Measurements from ENCODE around the gene ZMYND8.
"Not testable (repeated sequence)": the region's sequence is repeated elsewhere in the genome, so short reads cannot be mapped to it uniquely, and the experiment has no call there.

ZMYND8 gene

GRCh38 chr20:47309394-47309793, 47.1 kb downstream of the ZMYND8 start:
- peaks cover 72% of the 10 kb centered on the region for H3K36me3 ChIP-seq (ENCODE audit: insufficient read depth, insufficient read length, low read length)
- DNase-seq (ENCODE audit: low read depth, low spot score), result no peak
- no peak overlapping the region for H3K4me3 ChIP-seq (ENCODE audit: insufficient read length, low read depth)
- no peaks in the 10 kb centered on the region for H3K9me3 ChIP-seq (ENCODE audit: insufficient read depth, low read length)
- H3K9ac ChIP-seq (ENCODE audit: insufficient read length, low read depth), result no peak overlapping the region
- H3K27me3 ChIP-seq (ENCODE audit: insufficient read depth, insufficient read length), result no peaks in the 10 kb centered on the region
- peaks cover 7% of the 10 kb centered on the region for H3K4me1 ChIP-seq (ENCODE audit: insufficient read depth, insufficient read length)
- TF ChIP-seq YY1 (IDR thresholded peaks at IDR 0.05; ENCODE audit: insufficient read depth, insufficient read length) (no peak), SUZ12 (IDR thresholded peaks at IDR 0.05; ENCODE audit: extremely low read depth, insufficient read depth, insufficient read length) (no peak), ZNF274 (IDR thresholded peaks at IDR 0.05; ENCODE audit: low read depth, low read length) (no peak)

- H3K36me3 ChIP-seq (ENCODE audit: insufficient read depth, insufficient read length, low read length), result peaks cover 79% of the 10 kb centered on the region
These were observed 48.9 kb downstream of the ZMYND8 start for GRCh38 chr20:47307569-47307968.

DNA sequence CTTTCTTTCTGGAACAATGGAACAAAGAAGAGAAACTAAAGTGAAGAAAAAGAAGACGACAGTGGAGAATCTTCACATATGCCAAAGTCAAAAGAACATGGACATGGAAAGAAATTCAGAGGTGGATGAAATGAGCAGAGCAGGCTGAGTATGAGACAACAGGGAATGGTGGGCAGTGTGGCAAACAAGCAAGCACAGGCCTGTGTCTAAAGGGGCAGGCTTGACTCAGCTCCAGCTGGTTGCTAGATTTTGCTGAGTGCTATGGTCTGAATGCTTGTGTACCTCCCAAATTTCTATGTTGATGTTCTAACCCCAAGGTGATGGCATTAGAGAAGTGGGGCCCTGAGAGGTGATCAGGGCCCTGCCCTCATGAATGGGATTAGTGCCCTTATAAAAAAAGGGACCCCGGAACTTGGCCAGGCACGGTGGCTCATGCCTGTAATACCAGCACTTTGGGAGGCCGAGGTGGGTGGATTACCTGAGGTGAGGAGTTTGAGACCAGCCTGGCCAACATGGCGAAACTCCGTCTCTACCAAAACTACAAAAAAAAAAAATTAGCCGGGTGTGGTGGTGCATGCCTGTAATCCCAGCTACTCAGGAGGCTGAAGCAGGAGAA, 49.6 kb downstream of the ZMYND8 start:
- no peak overlapping the region for H3K4me3 ChIP-seq (ENCODE audit: insufficient read length, low read depth)
- H3K9me3 ChIP-seq (ENCODE audit: insufficient read depth, low read length), result no peaks in the 10 kb centered on the region
- H3K27me3 ChIP-seq (ENCODE audit: insufficient read depth, insufficient read length), result no peaks in the 10 kb centered on the region
- H3K9ac ChIP-seq (ENCODE audit: insufficient read length, low read depth), result no peak overlapping the region
- no peak for DNase-seq (ENCODE audit: low read depth, low spot score)
- TF ChIP-seq ZNF274 (IDR thresholded peaks at IDR 0.05; ENCODE audit: low read depth, low read length) (no peak), SUZ12 (IDR thresholded peaks at IDR 0.05; ENCODE audit: extremely low read depth, insufficient read depth, insufficient read length) (no peak), YY1 (IDR thresholded peaks at IDR 0.05; ENCODE audit: insufficient read depth, insufficient read length) (no peak)
- H3K4me1 ChIP-seq (ENCODE audit: insufficient read depth, insufficient read length), result peaks cover 7% of the 10 kb centered on the region
- peaks cover 79% of the 10 kb centered on the region for H3K36me3 ChIP-seq (ENCODE audit: insufficient read depth, insufficient read length, low read length)

More at GRCh38 chr20:47307569-47307968, 48.9 kb downstream of the ZMYND8 start:
- not testable (repeated sequence) for H3K4me1 ChIP-seq (ENCODE audit: insufficient read depth, insufficient read length); H3K4me3 ChIP-seq (ENCODE audit: insufficient read length, low read depth); H3K27me3 ChIP-seq (ENCODE audit: insufficient read depth, insufficient read length); H3K9ac ChIP-seq (ENCODE audit: insufficient read length, low read depth); DNase-seq (ENCODE audit: low read depth, low spot score); H3K9me3 ChIP-seq (ENCODE audit: insufficient read depth, low read length)

DNA sequence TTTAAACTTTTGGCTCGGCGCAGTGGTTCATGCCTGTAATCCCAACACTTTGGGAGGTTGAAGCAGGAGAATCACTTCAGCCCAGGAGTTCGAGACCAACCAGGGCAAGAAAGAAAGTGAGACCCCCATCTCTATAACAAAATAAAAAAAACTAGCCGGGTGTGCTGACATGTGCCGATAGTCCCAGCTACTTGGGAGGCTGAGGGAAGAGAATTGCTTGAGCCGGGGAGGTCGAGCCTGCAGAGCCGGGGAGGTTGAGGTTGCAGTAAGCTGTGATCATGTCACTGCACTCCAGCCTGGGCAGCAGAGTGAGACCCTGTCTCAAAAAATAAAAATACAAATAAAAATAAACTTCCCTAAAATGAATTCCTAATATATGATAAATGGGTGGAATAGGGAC, 50.4 kb downstream of the ZMYND8 start:
- Histone ChIP-seq H3K27me3 (ENCODE audit: insufficient read depth, insufficient read length) (no peaks in the 10 kb centered on the region), H3K36me3 (ENCODE audit: insufficient read depth, insufficient read length, low read length) (peaks cover 79% of the 10 kb centered on the region), H3K9ac (ENCODE audit: insufficient read length, low read depth) (no peak overlapping the region), H3K4me3 (ENCODE audit: insufficient read length, low read depth) (no peak overlapping the region), H3K9me3 (ENCODE audit: insufficient read depth, low read length) (no peaks in the 10 kb centered on the region), H3K4me1 (ENCODE audit: insufficient read depth, insufficient read length) (peaks cover 7% of the 10 kb centered on the region)
- TF ChIP-seq SUZ12 (IDR thresholded peaks at IDR 0.05; ENCODE audit: extremely low read depth, insufficient read depth, insufficient read length) (no peak), YY1 (IDR thresholded peaks at IDR 0.05; ENCODE audit: insufficient read depth, insufficient read length) (no peak), ZNF274 (IDR thresholded peaks at IDR 0.05; ENCODE audit: low read depth, low read length) (no peak)
- DNase-seq (ENCODE audit: low read depth, low spot score), result no peak

DNA sequence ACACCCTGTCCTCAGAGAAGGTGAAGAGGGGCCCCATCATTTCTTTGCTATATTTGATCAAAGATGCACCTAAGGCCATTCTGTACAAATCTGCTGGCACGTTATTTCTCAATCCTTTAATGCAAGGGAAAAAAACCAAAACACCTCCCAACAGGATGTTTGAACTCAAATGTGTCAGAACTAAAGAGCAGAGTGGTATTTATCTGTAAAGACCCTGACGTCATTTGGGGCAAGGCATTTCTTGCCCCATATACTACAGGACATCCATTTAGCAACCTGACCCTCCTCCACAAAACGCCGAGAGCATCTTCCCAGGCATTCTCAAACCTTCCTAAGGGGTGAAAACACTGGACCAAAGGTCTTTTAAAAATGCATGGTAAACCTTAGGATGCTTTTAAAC, 50.8 kb downstream of the ZMYND8 start:
- Histone ChIP-seq H3K27me3 (ENCODE audit: insufficient read depth, insufficient read length) (no peaks in the 10 kb centered on the region), H3K9ac (ENCODE audit: insufficient read length, low read depth) (no peak overlapping the region), H3K4me1 (ENCODE audit: insufficient read depth, insufficient read length) (peaks cover 7% of the 10 kb centered on the region), H3K4me3 (ENCODE audit: insufficient read length, low read depth) (no peak overlapping the region), H3K9me3 (ENCODE audit: insufficient read depth, low read length) (no peaks in the 10 kb centered on the region), H3K36me3 (ENCODE audit: insufficient read depth, insufficient read length, low read length) (peaks cover 79% of the 10 kb centered on the region)
- no peak for TF ChIP-seq ZNF274 (IDR thresholded peaks at IDR 0.05; ENCODE audit: low read depth, low read length)
- TF ChIP-seq YY1 (IDR thresholded peaks at IDR 0.05; ENCODE audit: insufficient read depth, insufficient read length), result no peak
- TF ChIP-seq SUZ12 (IDR thresholded peaks at IDR 0.05; ENCODE audit: extremely low read depth, insufficient read depth, insufficient read length), result no peak
- no peak for DNase-seq (ENCODE audit: low read depth, low spot score)

- H3K36me3 ChIP-seq (ENCODE audit: insufficient read depth, insufficient read length, low read length), result peaks cover 79% of the 10 kb centered on the region
- no peak overlapping the region for H3K9ac ChIP-seq (ENCODE audit: insufficient read length, low read depth)
- H3K27me3 ChIP-seq (ENCODE audit: insufficient read depth, insufficient read length), result no peaks in the 10 kb centered on the region
- no peak overlapping the region for H3K4me3 ChIP-seq (ENCODE audit: insufficient read length, low read depth)
- H3K4me1 ChIP-seq (ENCODE audit: insufficient read depth, insufficient read length), result peaks cover 4% of the 10 kb centered on the region
- H3K9me3 ChIP-seq (ENCODE audit: insufficient read depth, low read length), result no peaks in the 10 kb centered on the region
- DNase-seq (ENCODE audit: low read depth, low spot score), result no peak
- TF ChIP-seq SUZ12 (IDR thresholded peaks at IDR 0.05; ENCODE audit: extremely low read depth, insufficient read depth, insufficient read length), result no peak
These were observed 52.2 kb downstream of the ZMYND8 start for GRCh38 chr20:47304287-47304686.

DNA sequence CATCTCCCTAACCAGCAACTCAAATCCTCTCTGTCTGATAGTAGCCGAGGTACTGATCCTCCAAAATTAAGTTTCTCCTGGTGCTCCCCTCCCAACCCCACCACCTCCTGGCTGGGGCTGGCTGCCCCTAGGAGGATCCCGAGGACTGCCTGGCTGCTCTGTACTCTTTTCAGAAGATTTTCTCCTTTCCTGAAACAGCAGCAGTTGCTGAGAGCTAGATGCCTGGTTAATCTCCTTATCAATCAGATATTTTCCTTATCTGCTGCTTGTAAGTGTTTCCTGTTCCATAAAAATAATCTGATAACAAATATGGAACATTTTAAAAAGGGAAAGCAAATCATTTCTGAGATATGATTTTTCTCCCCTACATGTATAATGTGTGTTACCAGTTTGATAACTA, 52.8 kb downstream of the ZMYND8 start:
- Histone ChIP-seq H3K36me3 (ENCODE audit: insufficient read depth, insufficient read length, low read length) (peaks cover 79% of the 10 kb centered on the region), H3K9ac (ENCODE audit: insufficient read length, low read depth) (no peak overlapping the region), H3K4me3 (ENCODE audit: insufficient read length, low read depth) (no peak overlapping the region), H3K4me1 (ENCODE audit: insufficient read depth, insufficient read length) (peaks cover 4% of the 10 kb centered on the region), H3K9me3 (ENCODE audit: insufficient read depth, low read length) (no peaks in the 10 kb centered on the region), H3K27me3 (ENCODE audit: insufficient read depth, insufficient read length) (no peaks in the 10 kb centered on the region)
- DNase-seq (ENCODE audit: low read depth, low spot score), result no peak
- TF ChIP-seq YY1 (IDR thresholded peaks at IDR 0.05; ENCODE audit: insufficient read depth, insufficient read length) (no peak), ZNF274 (IDR thresholded peaks at IDR 0.05; ENCODE audit: low read depth, low read length) (no peak), SUZ12 (IDR thresholded peaks at IDR 0.05; ENCODE audit: extremely low read depth, insufficient read depth, insufficient read length) (no peak)

- Histone ChIP-seq H3K4me1 (ENCODE audit: insufficient read depth, insufficient read length) (peaks cover 4% of the 10 kb centered on the region), H3K27me3 (ENCODE audit: insufficient read depth, insufficient read length) (no peaks in the 10 kb centered on the region), H3K9ac (ENCODE audit: insufficient read length, low read depth) (no peak overlapping the region), H3K9me3 (ENCODE audit: insufficient read depth, low read length) (no peaks in the 10 kb centered on the region), H3K36me3 (ENCODE audit: insufficient read depth, insufficient read length, low read length) (peaks cover 89% of the 10 kb centered on the region), H3K4me3 (ENCODE audit: insufficient read length, low read depth) (no peak overlapping the region)
- no peak for TF ChIP-seq ZNF274 (IDR thresholded peaks at IDR 0.05; ENCODE audit: low read depth, low read length)
- no peak for TF ChIP-seq SUZ12 (IDR thresholded peaks at IDR 0.05; ENCODE audit: extremely low read depth, insufficient read depth, insufficient read length)
- no peak for TF ChIP-seq YY1 (IDR thresholded peaks at IDR 0.05; ENCODE audit: insufficient read depth, insufficient read length)
- DNase-seq (ENCODE audit: low read depth, low spot score), result no peak
These were observed 56.4 kb downstream of the ZMYND8 start for GRCh38 chr20:47300071-47300470.

All from NT2/D1 (cell line).